Caki2 (cell line): Measurements from ENCODE around the gene LEMD3. TPM values are rescaled to one million over a fixed set of nuclear protein-coding genes. Genes with fewer than 3 reads are reported as not detected.
"Not testable (repeated sequence)": the region's sequence is repeated elsewhere in the genome, so short reads cannot be mapped to it uniquely, and the experiment has no call there.

Experiments
- DNase-seq: peaks from one replicate; pipeline ENCODE4 v3.0.0-alpha.2; 2015; ENCODE audit warnings: low read depth
- in situ Hi-C: cut with HindIII; loops from 2 replicates; pipeline ENCODE4 v1.10.0; 2016; ENCODE audit warnings: low sequenced_read_pairs, low pct_unique_long_range_greater_than_20kb, mixed read lengths
- total RNA-seq: library from RNA; depleted of rRNA; stranded (reverse); fragments of >200 nt; shearing (Covaris generic); gene quantifications from 2 replicates; pipeline ENCODE4 v1.2.3, GENCODE V29; 2014; ENCODE audit warnings: low replicate concordance

Gene LEMD3
- total RNA-seq, 1 experiment from 2014 or later: 28.3 TPM

- in situ Hi-C loops: no loop called here
- DNase-seq: no peak
Observed at GRCh38 chr12:65263777-65264176, 94.4 kb downstream of the LEMD3 start.

GRCh38 chr12:65266408-65266807 lies 97.0 kb downstream of the LEMD3 start:
- in situ Hi-C loops: no loop called here

DNA sequence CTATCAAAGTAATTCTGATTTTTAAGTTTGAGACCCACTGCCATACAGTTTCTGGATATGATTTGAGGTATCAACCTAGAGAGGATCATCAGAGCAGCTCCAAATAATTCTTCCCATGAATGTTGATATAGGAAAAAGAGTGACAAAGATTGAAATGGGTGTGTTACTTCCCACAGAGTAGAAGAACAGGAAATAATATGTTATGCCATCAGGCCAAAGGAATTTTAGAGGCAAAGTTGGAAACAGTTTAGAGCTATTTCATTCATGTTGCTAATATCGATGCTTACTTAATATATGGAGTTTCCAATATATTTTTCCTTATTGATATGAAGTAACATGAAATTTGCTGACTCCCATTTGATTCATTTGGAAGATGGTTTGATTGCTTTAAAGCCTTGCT lies 100.2 kb downstream of the LEMD3 start:
- DNase-seq: no peak

More at GRCh38 chr12:65266408-65266807, 97.0 kb downstream of the LEMD3 start:
- no peak for DNase-seq

GRCh38 chr12:65274602-65275272 lies 105.4 kb downstream of the LEMD3 start:
- no peak for DNase-seq
- in situ Hi-C loops: no loop called here

More for the DNA sequence above, 100.2 kb downstream of the LEMD3 start:
- in situ Hi-C loops: no loop called here

DNA sequence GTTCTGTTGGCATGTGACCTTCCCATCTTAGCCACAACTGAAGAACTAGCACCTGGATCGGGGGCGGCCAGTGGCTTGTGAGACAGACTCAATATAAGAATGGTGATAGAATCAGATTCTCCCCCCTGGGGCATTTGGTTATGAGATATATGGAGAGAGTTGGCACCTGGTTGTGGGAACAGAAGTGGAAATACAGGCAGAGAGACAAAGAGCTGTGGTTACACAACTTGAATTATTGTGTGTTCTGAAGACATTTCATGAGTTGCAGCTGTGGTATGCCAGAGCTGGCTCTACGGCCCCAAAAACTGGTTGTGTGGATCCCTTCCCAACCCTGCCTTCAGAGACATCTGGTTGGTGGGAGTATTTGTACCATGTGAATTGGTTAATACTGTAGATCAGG lies 106.2 kb downstream of the LEMD3 start:
- in situ Hi-C loops: no loop called here
- DNase-seq: no peak

DNA sequence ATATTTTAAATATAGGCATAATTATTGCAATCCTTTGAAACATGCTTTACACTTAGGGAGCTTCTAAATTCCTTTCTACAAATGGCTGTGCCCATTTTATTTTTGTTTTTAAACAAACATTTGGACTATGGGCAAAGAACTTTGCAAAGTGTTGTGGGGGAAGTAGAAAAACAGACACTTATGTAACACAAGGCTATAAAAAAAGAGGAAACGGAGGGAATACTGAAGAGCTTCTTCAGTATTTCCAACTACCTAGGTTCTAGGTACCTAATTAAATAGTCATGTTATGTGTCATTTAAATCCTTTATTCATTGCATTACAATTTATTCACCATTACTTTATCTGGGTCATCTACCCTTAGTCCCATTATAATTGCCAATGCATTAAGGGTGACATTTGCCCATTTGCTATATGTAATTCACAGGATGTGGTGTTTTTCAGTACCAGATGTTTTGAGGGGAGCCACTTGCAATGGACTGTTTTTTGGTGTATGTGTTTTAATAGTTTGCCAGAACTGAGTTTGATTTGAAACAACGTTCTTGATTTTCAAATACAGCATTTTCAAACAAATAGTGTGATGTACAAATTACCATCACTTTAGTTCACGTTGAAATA lies 107.6 kb downstream of the LEMD3 start:
- in situ Hi-C loops: no loop called here
- no peak for DNase-seq

DNA sequence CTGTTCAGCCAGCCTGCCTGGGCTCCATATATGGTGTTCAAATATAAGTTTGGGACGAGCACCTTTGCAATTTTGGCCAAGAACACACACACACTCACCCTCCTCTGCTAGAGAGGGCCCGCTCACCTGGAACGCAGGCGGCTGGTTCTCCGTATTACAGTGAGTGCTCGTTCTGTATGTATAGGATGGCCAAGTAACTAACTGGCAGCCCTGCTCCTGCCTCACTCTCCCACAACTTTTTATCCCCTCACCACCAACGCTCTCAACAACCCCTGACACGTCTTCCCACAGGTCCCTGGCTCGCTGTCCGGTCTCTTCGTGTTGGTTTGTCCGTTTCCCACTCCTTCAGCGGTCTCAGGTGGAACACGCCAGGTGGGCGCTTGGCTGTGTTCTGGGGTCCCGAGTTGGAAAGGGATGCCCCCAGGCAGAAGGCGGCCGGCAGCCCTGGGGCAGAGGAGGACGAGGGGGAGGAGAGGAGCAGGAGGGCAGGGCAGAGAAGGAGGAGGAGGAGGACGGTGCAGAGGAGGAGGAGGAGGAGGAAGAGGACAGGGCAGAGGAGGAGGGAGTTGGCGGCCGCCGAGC lies 108.7 kb downstream of the LEMD3 start:
- no peak for DNase-seq
- in situ Hi-C loops: no loop called here

DNA sequence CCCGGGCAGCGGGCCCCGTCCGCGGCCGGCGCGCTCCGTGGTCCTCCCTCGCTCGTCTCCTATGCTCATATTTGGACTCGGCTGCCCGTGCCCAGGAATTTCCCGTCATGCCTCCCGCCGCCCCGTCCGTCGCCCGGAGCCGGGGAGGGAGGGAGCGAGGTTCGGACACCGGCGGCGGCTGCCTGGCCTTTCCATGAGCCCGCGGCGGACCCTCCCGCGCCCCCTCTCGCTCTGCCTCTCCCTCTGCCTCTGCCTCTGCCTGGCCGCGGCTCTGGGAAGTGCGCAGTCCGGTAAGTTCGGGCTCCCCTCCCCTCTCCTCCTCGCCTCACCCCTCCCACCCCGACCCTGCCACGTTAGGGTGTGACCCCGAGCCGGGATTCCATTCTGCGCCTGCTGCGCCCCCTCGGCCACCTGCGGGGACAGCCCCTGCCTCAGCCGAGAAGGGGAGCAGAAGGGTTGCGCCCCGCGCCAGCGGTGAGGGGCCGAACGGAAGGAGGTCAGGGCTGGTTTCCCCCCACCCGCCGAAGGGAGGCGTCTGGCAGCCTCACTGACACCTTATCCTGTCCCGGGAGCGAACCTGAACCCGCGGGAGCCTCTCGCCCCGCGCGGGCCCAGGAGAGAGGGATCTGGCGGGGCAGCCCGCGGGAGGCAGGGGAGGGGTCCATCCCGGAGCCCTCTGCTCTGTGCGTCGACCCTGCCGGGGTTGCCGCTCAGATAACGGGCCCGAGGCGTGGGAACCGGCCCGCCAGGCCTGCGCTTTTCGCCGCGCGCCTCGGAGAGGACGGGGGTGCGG lies 109.4 kb downstream of the LEMD3 start, which contains the start of gene MSRB3:
Gene MSRB3 (plus strand): TSS at position 108 of the 793 bp plus-strand sequence. CDS start 29,897 bp downstream, outside the sequence.
- in situ Hi-C loops: no loop called here

GRCh38 chr12:65279369-65280112 lies 110.2 kb downstream of the LEMD3 start:
- in situ Hi-C loops: no loop called here
- no peak for DNase-seq

More for the DNA sequence above, 109.4 kb downstream of the LEMD3 start, which contains the start of gene MSRB3:
- DNase-seq: peak; percentile 82

GRCh38 chr12:65280306-65280705 lies 110.9 kb downstream of the LEMD3 start:
- DNase-seq: no peak
- in situ Hi-C loops: no loop called here

DNA sequence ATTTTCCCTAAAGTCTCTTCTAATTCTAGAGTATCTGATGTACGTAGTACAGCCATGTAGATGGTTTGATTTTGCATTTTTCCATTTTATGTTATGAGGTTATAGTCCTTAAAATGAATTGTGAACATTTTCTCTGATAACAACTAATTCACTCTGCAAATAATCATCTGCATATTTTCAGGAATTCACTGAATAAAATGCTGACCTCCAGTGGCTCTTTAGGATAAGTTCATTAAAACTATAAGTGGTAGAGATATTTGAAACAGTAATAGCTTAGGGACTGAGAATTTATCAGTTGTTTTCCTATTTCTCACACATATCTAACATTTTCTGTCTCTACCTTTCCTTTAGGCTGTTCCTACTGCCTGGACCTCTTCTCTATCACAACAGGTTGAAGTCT lies 113.5 kb downstream of the LEMD3 start:
- in situ Hi-C loops: no loop called here
- DNase-seq: no peak

DNA sequence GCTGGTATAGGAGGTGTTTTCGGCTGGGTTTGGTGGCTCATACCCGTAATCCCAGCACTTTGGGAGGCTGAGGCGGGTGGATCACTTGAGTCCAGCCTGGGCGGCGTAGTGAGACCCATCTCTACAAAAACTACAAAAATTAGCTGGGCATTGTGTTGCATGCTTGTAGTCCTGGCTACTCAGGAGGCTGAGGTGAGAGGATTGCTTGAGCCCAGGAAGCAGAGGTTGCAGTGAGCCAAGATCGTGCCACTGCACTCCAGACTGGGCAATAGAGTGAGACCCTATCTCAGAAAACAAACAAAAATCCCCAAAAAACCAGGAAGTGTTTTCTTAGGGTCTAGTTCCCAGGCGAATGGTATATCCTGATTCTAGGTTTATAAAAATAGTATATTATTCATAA lies 116.1 kb downstream of the LEMD3 start:
- DNase-seq, in situ Hi-C loops: not testable (repeated sequence)

GRCh38 chr12:65287426-65287825 lies 118.0 kb downstream of the LEMD3 start:
- no peak for DNase-seq
- in situ Hi-C loops: no loop called here

DNA sequence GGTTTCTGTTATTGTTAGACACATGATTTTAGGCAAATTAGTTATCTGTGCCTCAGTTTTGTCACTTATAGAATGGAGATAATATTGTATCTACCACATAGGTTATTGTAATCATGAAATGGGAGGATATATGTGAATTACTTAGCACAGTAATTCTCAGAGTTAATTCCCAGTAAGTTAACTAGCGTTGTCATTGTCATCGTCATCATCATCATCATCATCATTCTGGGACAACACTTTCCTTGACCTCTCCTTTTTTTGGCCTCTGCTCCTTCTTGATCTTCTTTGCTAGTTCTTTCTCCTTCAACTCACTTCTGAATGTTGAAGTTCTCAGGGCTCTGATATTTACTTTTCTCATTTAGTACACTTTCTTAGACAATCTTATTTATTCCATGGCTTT lies 122.9 kb downstream of the LEMD3 start:
- DNase-seq: no peak
- in situ Hi-C loops: no loop called here

DNA sequence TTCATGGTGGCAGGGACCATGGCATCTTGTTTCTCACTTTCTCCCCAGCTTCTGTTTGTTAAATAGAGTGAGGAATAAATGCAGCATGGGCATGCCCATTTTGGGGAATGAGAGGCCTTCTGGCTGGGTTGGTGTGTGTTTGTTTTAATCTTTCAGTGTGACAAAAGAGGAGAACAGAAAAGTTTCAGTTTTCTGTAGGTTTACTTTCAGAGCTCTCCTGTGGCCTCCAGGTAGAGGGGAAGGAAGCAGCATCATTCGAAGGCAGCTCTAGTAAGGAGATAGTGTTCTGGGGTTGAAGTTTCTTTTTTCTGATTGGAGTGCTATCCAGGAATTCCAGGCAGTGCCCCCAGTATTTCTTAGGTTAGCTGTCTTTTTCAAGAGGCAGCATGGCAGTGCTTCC lies 124.4 kb downstream of the LEMD3 start:
- in situ Hi-C loops: no loop called here
- no peak for DNase-seq

DNA sequence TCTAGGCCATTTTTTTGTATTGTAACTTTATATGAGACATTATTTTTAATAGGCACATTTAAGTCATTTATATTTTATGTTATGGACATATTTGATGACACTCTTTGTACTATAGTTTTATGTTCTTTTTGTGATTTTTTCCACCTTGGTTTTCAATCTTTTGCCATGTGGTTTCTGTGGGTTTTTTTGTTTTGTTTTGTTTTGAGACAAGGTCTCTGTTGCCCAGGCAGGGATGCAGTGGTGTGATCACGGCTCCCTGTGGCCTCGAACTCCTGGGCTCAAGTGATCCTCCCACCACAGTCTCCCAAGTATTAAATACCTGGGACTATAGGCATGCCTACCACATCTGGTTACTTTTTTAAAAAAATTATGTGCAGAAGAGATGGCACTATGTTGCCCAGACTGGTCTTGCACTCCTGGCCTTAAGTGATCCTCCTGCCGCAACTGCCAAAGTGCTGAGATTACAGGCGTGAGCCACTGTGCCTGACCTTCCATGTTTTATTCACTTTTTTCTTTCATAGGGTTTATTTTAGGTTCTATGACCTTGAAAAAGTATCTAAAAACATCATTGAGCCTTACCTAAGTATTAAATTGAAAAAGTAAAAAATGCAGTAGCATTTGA lies 125.4 kb downstream of the LEMD3 start:
- in situ Hi-C loops: no loop called here
- no peak for DNase-seq

- in situ Hi-C loops: no loop called here
- DNase-seq: no peak
Observed at GRCh38 chr12:65296508-65297265, 127.3 kb downstream of the LEMD3 start.
